Measurements from ENCODE around the gene AGAP3.

DNA sequence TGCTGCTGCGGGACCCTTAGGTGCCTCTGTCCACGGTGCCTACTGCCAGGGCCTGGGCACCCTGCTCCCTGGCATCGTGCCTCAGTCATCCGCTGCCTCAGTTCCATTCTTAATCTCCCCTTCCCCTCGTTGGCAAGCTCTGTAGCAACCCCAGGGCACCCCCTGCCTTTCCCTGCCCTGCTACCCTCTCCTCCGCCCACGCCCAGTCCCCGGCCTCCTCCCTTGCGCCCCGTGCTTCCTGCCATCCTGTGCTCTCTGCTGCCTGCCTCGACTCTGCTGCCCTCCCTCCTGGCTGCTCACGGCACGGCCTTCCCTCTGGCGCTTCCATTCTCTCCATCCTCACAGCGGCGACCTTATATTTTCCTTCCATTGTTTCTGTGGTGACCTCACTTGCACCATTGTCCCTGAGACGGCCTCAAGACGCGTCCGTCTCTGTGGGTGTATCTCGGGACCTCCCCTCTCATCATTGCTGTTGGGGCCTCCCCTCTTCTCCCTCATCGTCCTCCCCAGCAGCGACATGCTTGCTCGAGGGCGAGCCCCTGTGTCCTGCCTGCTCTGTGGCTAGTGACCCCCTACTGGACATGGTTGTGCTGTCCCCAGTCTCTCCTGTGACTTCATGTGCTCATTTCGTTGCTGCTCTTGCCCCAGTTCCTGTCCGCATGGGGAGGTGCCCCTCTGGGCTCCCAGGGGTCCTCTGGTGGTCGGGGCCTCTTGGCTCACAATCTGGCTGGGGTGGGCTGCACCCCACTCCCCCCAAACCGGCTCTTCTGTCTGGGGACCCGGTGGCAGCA is 35.3 kb downstream of the AGAP3 start:
- TF ChIP-seq EZH2 (IDR thresholded peaks at IDR 0.05; ENCODE audit: insufficient read depth, poor library complexity, severe bottlenecking) (no peak), EZH2phosphoT487 (IDR thresholded peaks at IDR 0.05; ENCODE audit: insufficient read depth, low read depth) (no peak)

Measured in GM23248 (cell line).